ENCODE measurements around the gene PDE12.

- TF ChIP-seq EZH2 (IDR thresholded peaks at IDR 0.05; ENCODE audit: low read depth, low read length, severe bottlenecking) (no peak), EGR1 (IDR thresholded peaks at IDR 0.05; ENCODE audit: borderline replicate concordance, low read depth, low read length) (no peak), CTCF (IDR thresholded peaks at IDR 0.05; ENCODE audit: control extremely low read depth in 1 of 3, insufficient read depth in 1 of 3, low read depth in 1 of 3, low read length in 3 of 3) (no peak), RXRA (IDR thresholded peaks at IDR 0.05; ENCODE audit: insufficient read depth, low read depth, low read length) (no peak), CHD1 (IDR thresholded peaks at IDR 0.05; ENCODE audit: low read depth, low read length) (no peak), POLR2AphosphoS5 (IDR thresholded peaks at IDR 0.05; ENCODE audit: low read depth, low read length) (no peak), POLR2A (IDR thresholded peaks at IDR 0.05; ENCODE audit: control extremely low read depth in 1 of 2, low read depth in 2 of 2, low read length in 2 of 2) (no peak), MAFK (IDR thresholded peaks at IDR 0.05; ENCODE audit: low read depth, low read length) (no peak)
These were observed 498 bp downstream of the PDE12 start for GRCh38 chr3:57556459-57557084.

Measured in H1 (cell line).